Caco-2 (cell line): ENCODE results near the gene ARMC5. TPM values are rescaled to one million over a fixed set of nuclear protein-coding genes. Genes with fewer than 3 reads are reported as not detected.

ENCODE experiments used
- BruUV-seq: library from RNA; stranded (reverse); fragments of 400-500 nt; replicated peaks from 2 replicates; lab custom pipeline; 2021; lab: Mats Ljungman, UMichigan
- CTCF ChIA-PET: fragments of 300-600 bp; sonication (Branson Sonifier 250); formaldehyde crosslinking; loops from one replicate; lab custom pipeline; 2022; ENCODE audit warnings: antibody characterized with exemption; lab: Charles Lee
- POLR2A ChIA-PET: fragments of 300-600 bp; sonication (Branson Sonifier 250); formaldehyde crosslinking; loops from one replicate; lab custom pipeline; 2022; ENCODE audit warnings: antibody characterized with exemption; lab: Charles Lee
- DNase-seq, 2 experiments: peaks; one replicate each; pipeline versions ENCODE4 v3.0.0 to v3.0.0-alpha.2; 2020 to 2022
- H3K27me3 ChIP-seq: replicated peaks from 2 replicates; pipeline ENCODE4 v1.6.0; 2011; ENCODE audit warnings: low read length; ENCODE audit not compliant: control insufficient read depth, insufficient read depth
- H3K36me3 ChIP-seq: 2 replicates; pipeline ENCODE4 v1.5.1; 2011; ENCODE audit warnings: low read length; ENCODE audit not compliant: control insufficient read depth, insufficient read depth
- H3K4me1 ChIP-seq: fragments of 250-450 bp; sonication (Bioruptor Pico); 2 replicates; pipeline ENCODE4 v1.5.1; 2020; ENCODE audit warnings: mild to moderate bottlenecking
- H3K4me3 ChIP-seq: 2 replicates; pipeline ENCODE4 v1.5.1; 2011; ENCODE audit warnings: low read depth, mild to moderate bottlenecking, control low read depth, low read length
- H3K9me3 ChIP-seq: fragments of 250-450 bp; sonication (Bioruptor Pico); 2 replicates; pipeline ENCODE4 v1.5.1; 2020; ENCODE audit warnings: mild to moderate bottlenecking, moderate library complexity
- H3K27ac Mint-ChIP-seq: one replicate; pipeline ENCODE4 v1.8.0; 2022; ENCODE audit warnings: mixed read lengths; ENCODE audit not compliant: unreplicated experiment
- H3K27me3 Mint-ChIP-seq: one replicate; pipeline ENCODE4 v1.8.0; 2022; ENCODE audit warnings: mixed read lengths; ENCODE audit not compliant: insufficient read depth, unreplicated experiment
- H3K36me3 Mint-ChIP-seq: one replicate; pipeline ENCODE4 v1.8.0; 2022; ENCODE audit warnings: mild to moderate bottlenecking, mixed read lengths; ENCODE audit not compliant: insufficient read depth, unreplicated experiment
- H3K4me1 Mint-ChIP-seq: one replicate; pipeline ENCODE4 v1.8.0; 2022; ENCODE audit warnings: low read depth, mixed read lengths; ENCODE audit not compliant: unreplicated experiment
- H3K4me3 Mint-ChIP-seq: one replicate; pipeline ENCODE4 v1.8.0; 2022; ENCODE audit warnings: mild to moderate bottlenecking, moderate library complexity, mixed read lengths; ENCODE audit not compliant: unreplicated experiment
- H3K9me3 Mint-ChIP-seq: one replicate; pipeline ENCODE4 v1.8.0; 2022; ENCODE audit warnings: mixed read lengths; ENCODE audit not compliant: unreplicated experiment
- intact Hi-C: fragments of 100-400 bp; cut with micrococcal nuclease; formaldehyde crosslinking; loops from one replicate; pipeline ENCODE4 v1.10.0; 2022; ENCODE audit not compliant: unreplicated experiment
- total RNA-seq: library from RNA; stranded (reverse); gene quantifications from 2 replicates; pipeline ENCODE4 v1.2.3, GENCODE V29; 2022
- TF ChIP-seq, protein P1 (sequence below), 2 experiments: fragments of 200-600 bp in 1 of 2; IDR thresholded peaks; 1 replicate in 1 of 2; 2 replicates in 1 of 2; pipeline versions ENCODE4 v1.5.1 to v1.8.0; 2011 to 2022; ENCODE audit warnings: antibody characterized with exemption in 1 of 2, control low read depth in 1 of 2, inconsistent platforms in 1 of 2, low read depth in 1 of 2, low read length in 1 of 2, mild to moderate bottlenecking in 1 of 2, moderate library complexity in 1 of 2; ENCODE audit not compliant: insufficient read depth in 1 of 2, severe bottlenecking in 1 of 2, unreplicated experiment in 1 of 2

ARMC5 gene
- total RNA-seq, 1 experiment from 2014 or later = 10.2 TPM

DNA sequence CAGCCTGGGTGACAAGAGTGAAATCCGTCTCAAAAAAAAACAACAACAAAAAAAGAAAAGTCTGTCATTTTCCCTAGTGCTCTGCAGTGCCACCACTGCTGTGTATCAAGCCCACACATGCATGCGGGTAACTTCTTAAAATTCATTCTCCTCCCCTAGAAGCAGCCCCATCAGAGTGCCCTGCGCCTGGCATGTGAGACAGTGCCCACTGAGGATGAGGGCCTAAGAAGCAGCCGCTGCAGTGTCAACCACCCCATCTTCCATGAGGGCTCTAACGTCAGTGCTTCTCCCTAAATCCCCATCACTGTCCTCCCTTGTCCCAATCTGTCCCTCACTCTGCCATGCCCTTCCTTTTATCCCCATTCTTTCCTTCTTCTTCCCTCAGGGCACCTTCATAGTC is 41.4 kb upstream of the ARMC5 start:
- H3K27me3 ChIP-seq = no peaks in the 10 kb centered on the region
- H3K36me3 ChIP-seq = no peaks in the 10 kb centered on the region
- POLR2A ChIA-PET = interaction anchor here (0.6 kb wide), 1 partner anchor 42 kb away, joined by 3 read pairs; no protein-coding TSS in a partner anchor
- TF ChIP-seq, protein P1, sequence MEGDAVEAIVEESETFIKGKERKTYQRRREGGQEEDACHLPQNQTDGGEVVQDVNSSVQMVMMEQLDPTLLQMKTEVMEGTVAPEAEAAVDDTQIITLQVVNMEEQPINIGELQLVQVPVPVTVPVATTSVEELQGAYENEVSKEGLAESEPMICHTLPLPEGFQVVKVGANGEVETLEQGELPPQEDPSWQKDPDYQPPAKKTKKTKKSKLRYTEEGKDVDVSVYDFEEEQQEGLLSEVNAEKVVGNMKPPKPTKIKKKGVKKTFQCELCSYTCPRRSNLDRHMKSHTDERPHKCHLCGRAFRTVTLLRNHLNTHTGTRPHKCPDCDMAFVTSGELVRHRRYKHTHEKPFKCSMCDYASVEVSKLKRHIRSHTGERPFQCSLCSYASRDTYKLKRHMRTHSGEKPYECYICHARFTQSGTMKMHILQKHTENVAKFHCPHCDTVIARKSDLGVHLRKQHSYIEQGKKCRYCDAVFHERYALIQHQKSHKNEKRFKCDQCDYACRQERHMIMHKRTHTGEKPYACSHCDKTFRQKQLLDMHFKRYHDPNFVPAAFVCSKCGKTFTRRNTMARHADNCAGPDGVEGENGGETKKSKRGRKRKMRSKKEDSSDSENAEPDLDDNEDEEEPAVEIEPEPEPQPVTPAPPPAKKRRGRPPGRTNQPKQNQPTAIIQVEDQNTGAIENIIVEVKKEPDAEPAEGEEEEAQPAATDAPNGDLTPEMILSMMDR (IDR thresholded peaks at IDR 0.05; ENCODE audit: insufficient read depth in 1 of 2, low read depth in 1 of 2, low read length in 1 of 2, severe bottlenecking in 1 of 2, unreplicated experiment in 1 of 2) = no peak
- CTCF ChIA-PET = no interaction called here
- intact Hi-C loops = no loop called here
- no peak overlapping the region for H3K4me3 ChIP-seq
- Mint-ChIP-seq H3K36me3 (no peaks in the 10 kb centered on the region), H3K4me1 (no peaks in the 10 kb centered on the region), H3K27ac (no peak overlapping the region), H3K4me3 (no peak overlapping the region), H3K9me3 (no peaks in the 10 kb centered on the region), H3K27me3 (peaks cover 25% of the 10 kb centered on the region)
- no peaks in the 10 kb centered on the region for H3K9me3 ChIP-seq
- BruUV-seq = no TSS peak
- no peak for DNase-seq
- no peaks in the 10 kb centered on the region for H3K4me1 ChIP-seq

DNA sequence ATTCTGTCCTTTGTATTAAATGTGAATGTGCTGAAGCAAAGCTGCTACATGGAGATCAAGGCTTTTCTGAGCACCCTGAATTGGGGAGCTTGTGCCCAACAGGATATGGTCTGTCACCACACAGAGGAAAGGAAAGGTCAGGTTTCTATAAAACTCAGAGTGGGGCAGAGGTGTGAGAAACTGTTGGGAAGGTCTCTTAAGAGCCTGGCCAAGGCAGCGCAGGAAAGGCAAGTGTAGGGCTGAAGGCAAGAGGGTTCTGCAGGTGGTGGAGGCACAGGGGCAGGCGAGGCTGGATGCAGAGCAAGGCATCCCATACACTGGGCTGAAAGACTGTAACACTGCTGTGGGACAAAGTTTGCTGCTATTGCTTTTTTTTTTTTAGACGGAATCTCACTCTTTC is 39.3 kb upstream of the ARMC5 start:
- Mint-ChIP-seq H3K4me1 (no peaks in the 10 kb centered on the region), H3K27me3 (peaks cover 23% of the 10 kb centered on the region), H3K9me3 (no peaks in the 10 kb centered on the region), H3K36me3 (no peaks in the 10 kb centered on the region), H3K27ac (no peak overlapping the region), H3K4me3 (no peak overlapping the region)
- Histone ChIP-seq H3K9me3 (no peaks in the 10 kb centered on the region), H3K4me1 (no peaks in the 10 kb centered on the region), H3K36me3 (no peaks in the 10 kb centered on the region), H3K4me3 (no peak overlapping the region), H3K27me3 (no peaks in the 10 kb centered on the region)
- CTCF ChIA-PET = no interaction called here
- no TSS peak for BruUV-seq
- POLR2A ChIA-PET = no interaction called here
- intact Hi-C loops = no loop called here
- TF ChIP-seq, protein P1 (IDR thresholded peaks at IDR 0.05; ENCODE audit: insufficient read depth in 1 of 2, low read depth in 1 of 2, low read length in 1 of 2, severe bottlenecking in 1 of 2, unreplicated experiment in 1 of 2) = no peak
- DNase-seq = no peak

DNA sequence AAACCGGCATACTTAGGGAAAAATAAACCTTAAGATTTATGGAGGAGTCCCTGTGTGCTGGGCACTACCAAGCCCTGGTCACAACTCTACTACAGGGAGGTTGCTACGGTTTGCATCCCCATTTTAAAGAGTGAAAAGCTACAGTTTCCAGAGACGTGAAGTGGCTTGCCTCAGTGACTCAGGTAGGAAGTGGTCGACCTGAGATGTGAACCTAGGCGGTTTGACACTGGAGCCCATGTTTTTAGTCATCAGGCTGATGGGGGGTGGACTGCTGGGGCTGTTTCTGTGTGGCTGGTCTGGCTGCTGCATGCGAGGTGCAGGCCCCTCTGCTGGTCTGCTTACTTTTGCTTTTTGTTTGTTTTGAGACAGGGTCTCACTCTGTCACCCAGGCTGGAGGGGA is 37.7 kb upstream of the ARMC5 start:
- H3K9me3 ChIP-seq = no peaks in the 10 kb centered on the region
- peaks cover 16% of the 10 kb centered on the region for H3K27me3 Mint-ChIP-seq
- TF ChIP-seq, protein P1 (IDR thresholded peaks at IDR 0.05; ENCODE audit: insufficient read depth in 1 of 2, low read depth in 1 of 2, low read length in 1 of 2, severe bottlenecking in 1 of 2, unreplicated experiment in 1 of 2) = no peak
- no peaks in the 10 kb centered on the region for H3K4me1 Mint-ChIP-seq
- BruUV-seq = no TSS peak
- H3K9me3 Mint-ChIP-seq = no peaks in the 10 kb centered on the region
- H3K4me1 ChIP-seq = no peaks in the 10 kb centered on the region
- H3K4me3 Mint-ChIP-seq = no peak overlapping the region
- H3K36me3 Mint-ChIP-seq = no peaks in the 10 kb centered on the region
- intact Hi-C loops = no loop called here
- ChIA-PET POLR2A (no interaction called here), CTCF (no interaction called here)
- no peaks in the 10 kb centered on the region for H3K36me3 ChIP-seq
- DNase-seq = no peak
- no peaks in the 10 kb centered on the region for H3K27me3 ChIP-seq
- no peak overlapping the region for H3K27ac Mint-ChIP-seq
- H3K4me3 ChIP-seq = no peak overlapping the region
